ENCODE measurements around the gene CAMK1D.

The CAMK1D gene

DNA sequence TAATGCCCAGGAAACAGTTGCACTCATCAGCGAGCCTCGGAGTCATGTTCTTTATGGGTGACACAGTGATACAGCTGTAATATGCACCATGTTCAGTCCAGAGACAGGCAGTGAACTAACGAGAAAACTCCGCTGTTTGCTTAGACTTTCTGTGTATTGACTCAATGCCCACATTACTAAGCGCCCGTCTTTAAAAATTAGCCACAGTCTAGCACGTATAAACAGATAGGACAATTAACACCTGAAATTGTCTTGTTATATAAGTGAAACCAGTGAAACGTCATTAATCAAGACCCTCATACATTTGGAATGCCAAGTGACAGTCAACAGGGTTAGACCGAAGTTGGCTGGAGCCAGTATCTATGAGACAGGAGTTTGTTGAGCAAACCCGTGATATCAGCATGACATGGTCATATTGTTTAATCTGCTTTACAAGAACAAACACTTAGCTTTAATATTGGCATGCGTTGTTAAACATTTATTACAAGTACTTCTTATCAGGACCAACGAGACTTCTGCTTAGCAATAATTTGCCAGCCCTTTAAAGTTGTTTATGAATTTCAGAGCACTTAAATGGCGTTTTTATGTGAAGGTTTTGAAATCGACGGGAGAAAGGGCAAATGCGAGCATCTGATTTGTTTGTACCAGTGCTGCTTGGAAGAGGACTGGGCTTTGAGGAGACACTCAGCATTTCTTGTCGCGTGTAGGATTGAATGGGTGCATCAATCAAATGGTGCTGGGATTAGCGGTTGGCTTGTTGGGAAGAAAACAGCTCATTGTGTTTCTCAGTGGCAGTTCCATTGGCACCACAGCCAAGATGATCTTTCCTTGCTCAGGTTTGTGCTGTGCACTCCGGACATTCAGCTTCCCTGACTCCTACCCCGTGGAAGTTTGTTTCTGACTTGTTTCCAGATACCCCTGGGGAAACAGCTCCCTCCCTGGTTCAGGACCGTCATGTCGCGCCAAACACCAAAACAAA is 56.3 kb downstream of the CAMK1D start:
- no peak for DNase-seq

DNA sequence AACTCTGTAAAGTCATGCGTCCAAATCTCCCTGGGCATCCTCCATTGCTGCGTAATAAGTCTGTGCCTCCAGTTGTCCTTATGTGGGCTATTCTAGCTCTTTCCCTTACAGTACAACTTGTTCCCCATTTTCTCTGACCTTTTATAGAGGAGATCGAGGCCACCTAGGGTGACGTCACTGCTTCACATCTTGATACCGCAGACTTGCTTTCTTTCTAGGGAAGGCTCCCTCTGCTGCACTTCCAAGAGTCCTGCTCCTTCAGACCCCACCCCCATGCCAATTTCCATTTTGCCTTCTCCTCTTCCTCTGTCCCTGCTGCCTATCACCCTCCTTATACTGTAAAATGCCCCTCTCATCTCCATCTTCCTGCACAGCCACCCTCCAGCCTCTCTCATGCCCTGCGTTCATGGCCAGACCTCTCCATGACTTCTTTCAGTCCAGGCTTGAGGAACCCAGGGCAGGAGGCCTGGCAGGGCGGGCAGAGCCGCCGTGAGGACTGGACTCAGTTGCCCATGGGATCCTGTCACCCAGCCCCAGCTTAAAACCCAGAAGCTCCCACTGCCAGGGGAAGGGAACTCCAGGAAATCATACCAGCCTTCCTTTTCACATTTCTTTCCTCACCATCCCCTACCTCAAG is 57.5 kb downstream of the CAMK1D start:
- DNase-seq: no peak

DNA sequence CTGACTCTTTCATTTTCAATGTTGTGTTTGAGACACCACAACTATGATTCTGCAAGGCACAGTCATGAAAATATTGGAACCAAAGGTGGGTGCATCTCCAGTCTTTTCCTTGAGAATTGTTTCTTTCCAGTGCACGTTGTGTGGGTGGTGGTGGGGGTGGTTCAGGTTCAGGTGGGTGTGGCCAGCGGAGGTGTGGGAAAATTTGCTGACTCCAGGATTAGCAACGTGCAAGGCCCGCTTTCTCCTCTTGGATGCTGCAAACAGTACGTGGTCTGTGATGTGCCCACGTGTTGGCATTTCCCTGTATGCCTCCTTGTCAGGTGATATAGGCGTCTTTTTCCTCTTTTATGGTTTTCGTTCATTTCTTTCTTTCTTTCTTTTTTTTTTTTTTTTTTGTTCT is 59.1 kb downstream of the CAMK1D start:
- DNase-seq: no peak

- DNase-seq: no peak
Measured at GRCh38 chr10:12409161-12409560, 59.8 kb downstream of the CAMK1D start.

DNA sequence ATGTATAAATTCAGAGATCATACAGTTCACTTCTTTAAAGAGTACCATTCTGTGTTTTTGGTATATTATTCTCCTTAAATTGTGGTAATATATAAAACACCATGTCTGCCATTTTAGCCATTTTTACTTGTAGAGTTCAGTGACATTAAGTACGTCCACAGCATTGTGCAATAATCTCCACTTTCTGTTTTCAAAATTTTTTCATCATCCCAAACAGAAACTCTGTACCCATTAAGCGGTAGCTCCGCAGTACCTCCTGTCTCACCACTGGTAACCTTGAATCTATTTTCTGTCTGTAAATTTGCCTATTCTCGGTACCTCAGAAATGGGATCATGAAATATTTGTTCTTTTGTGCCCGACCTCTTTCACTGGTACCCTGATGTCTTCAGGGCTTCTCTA is 60.3 kb downstream of the CAMK1D start:
- no peak for DNase-seq

- DNase-seq: no peak
Measured at GRCh38 chr10:12412666-12413368, 63.5 kb downstream of the CAMK1D start.

GRCh38 chr10:12413369-12413711 is 64.0 kb downstream of the CAMK1D start:
- no peak for DNase-seq

- DNase-seq: no peak
Measured at GRCh38 chr10:12414278-12414989, 65.1 kb downstream of the CAMK1D start.

- peak; percentile 42 for DNase-seq
Measured at GRCh38 chr10:12416344-12417050, 67.2 kb downstream of the CAMK1D start.

DNA sequence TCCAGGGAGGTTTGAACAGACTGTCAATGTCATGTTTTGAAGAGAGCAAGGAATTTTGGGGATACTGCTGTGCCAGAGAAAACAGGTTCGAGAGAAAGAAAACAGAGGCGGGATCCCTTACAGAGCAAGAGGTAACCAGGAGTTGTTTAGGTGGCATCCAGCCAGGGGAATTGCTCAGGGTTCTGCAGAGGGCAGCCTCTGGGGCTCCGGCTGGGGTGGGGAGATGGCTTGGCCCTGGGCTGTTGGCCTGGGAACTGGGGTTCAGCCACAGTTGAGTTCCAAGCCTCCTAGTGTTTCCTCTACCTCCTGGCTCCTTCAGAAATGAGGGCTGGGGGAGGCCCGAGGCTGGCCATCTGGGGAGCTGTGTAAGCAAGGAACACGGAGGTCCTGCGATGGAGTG is 68.0 kb downstream of the CAMK1D start:
- no peak for DNase-seq

DNA sequence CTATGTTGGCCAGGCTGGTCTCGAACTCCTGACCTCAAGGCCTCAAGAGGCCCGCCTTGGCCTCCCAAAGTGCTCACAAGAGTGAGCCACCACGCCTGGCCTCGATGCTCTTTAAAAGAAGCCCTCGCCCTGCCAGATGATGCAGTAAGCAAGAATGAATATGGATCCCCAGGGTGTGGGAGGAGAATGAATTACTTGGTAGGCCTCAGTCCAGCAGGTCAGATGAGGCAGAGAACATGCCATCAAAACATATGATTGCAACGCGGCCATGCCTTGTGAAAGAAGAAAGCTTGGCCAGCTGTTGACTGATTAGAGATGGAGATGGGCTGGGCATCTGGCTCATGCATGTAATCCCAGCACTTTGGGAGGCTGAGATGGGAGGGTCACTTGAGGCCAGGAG is 68.7 kb downstream of the CAMK1D start:
- DNase-seq: peak; percentile 40

GRCh38 chr10:12418725-12419261 is 69.4 kb downstream of the CAMK1D start:
- no peak for DNase-seq

DNA sequence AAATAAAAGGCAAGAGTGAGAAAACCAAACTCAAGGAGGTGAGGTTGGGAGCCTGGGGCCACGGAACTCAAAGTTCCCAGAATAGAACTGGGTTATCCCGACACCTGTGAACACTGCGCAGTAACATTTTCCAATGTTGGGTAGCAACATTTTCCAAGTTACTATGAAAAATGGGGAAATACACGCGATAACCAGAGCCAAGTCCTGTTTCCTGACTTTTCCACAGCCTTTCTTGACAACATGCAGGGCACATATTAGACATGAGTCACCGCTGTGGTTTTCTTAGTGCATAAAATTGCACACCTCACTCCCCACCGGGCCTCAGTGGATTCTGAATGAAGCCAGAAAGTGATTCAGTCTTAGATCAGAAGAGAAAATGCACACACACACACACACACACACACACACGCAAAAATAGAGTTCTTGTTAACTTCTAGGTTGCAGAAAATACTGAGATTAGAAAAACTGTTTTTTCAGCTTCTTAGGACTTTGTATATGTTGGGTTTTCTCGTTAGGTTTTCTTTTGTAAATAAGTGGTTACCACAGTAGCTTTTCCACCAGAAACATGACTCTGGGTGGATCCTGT is 70.0 kb downstream of the CAMK1D start:
- DNase-seq: peak; percentile 83

- no peak for DNase-seq
Measured at GRCh38 chr10:12420530-12421120, 71.3 kb downstream of the CAMK1D start.

DNA sequence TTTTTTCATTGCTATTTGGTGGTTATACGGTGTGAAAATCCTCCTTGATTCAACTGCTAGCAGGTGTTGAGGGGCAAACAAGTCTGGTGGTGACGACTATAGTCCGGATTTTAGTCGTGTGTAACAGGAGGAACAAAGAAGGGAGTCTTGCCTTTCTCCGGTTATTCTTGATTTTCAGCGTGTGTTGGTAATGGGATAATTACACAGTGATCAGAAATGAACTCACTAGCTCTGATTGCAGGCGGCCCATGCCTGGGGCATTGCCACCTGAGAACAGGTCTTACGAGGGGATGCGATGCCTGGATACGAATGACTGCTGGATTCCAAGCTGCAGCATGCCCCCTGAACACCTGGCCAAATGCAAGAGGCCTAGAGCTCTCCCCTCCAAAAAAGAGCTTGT is 72.8 kb downstream of the CAMK1D start:
- no peak for DNase-seq

DNA sequence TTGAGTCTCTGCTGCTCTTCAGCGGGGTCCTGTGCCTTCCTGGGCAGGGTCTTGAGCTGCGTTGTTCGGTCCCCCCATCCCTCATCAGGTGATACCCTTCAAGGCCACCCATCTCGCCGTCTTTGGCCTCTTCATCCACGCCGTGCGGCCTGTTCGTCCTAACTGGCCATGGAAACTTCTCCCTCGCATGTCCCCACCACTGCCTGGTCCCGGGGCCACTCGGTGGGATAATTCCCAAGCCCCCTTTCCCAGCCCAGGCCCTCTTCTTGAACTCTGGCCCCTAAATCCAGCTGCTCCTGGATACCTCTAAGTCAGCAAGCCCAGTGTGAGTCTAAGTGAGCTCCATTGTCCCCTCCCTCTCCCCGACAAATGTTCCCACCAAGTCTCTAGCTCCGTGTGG is 74.5 kb downstream of the CAMK1D start:
- DNase-seq: no peak

GRCh38 chr10:12427276-12427675 is 77.9 kb downstream of the CAMK1D start:
- DNase-seq: no peak

DNA sequence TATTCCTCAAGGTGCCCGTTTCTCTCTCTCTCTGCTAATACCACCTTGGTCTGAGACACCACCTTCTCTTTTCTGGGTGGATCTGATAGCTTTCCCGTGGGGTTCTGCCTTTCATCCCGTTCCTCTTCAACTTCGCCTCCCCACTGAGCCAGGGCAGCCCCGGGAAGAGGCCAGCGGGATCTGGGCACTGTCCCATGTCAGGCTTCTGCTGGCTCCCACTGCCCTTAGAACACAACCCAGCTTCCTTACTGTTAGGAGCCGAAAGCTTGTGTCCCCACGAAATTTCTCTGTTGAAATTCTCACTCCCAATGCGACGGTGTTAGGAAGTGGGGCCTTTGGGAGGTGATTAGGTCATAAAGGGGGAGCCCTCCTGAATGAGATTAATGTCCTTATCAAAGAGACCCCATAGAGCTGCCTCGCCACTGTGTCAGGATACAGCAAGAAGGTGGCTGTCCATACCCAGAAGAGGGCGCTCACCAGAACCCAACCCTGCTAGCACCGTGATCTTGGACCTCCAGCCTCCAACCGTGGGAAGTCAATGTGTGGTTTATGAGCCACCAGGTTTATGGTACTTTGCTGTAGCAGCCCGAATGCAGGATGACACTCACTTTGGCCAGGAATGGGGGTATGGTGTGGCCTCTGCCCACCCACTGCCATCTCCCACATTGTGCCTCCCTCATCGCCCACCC is 79.2 kb downstream of the CAMK1D start:
- no peak for DNase-seq

DNA sequence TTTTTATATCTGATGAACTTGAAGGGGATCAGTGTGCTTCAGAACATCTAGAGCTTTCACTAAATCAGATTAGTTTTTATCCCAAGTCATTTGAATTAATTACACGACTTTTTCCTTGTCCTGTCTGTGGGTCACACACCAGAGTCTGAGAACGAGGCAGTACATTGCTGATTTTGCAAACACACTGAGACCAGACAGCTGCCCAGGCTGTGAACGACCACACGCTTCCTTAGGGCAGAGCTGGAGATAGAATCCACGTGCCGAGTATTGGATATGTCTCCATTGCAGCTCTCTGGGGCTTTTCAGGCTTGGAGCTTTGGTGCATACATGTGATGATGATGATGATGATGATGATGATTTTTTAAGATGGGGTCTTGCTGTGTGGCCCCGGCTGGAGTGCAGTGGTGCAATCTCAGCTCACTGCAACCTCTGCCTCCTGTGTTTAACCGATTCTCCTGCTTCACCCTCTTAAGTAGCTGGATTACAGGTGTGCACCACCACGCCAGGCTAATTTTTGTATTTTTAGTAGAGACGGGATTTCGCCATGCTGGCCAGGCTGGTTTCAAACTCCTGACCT is 81.1 kb downstream of the CAMK1D start:
- no peak for DNase-seq

Data from right hindlimb (tissue), 1 donor.